Medulla oblongata (tissue), 1 donor: ENCODE data around the gene ACP4.
A peak's percentile ranks its signal among the peaks of the same experiment; 100 is the strongest.

Experiments
- DNase-seq: peaks from one replicate; pipeline ENCODE4 v3.0.0-alpha.2; 2015; ENCODE audit errors: extremely low spot score

The ACP4 gene

DNA sequence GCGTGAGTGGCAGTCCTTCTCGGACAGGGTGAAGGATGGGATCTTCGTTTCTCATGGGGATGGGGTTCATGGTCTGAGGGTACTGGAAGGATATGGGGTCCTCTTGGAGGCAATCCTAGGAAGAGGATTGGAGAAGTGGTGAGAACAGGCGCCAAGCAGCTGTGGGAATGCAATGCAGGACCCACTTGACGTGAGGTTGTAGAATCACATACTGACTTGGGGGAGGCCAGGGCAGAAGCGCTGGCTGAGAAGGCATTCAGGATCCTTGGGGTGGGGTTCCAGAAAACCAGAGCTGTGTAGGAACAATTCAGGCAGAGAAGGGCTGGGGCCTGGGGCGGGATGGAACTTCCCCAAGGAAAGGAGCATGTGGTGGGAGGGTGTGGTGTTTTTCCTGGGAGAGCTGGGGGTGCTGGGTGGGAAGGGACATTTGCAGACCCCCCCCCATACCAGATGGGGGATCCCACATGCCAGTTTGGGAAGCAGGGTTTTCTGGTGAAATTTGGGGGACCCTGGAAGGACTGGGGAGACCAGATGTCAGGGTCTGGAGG is 32.5 kb downstream of the ACP4 start:
- DNase-seq = no peak

DNA sequence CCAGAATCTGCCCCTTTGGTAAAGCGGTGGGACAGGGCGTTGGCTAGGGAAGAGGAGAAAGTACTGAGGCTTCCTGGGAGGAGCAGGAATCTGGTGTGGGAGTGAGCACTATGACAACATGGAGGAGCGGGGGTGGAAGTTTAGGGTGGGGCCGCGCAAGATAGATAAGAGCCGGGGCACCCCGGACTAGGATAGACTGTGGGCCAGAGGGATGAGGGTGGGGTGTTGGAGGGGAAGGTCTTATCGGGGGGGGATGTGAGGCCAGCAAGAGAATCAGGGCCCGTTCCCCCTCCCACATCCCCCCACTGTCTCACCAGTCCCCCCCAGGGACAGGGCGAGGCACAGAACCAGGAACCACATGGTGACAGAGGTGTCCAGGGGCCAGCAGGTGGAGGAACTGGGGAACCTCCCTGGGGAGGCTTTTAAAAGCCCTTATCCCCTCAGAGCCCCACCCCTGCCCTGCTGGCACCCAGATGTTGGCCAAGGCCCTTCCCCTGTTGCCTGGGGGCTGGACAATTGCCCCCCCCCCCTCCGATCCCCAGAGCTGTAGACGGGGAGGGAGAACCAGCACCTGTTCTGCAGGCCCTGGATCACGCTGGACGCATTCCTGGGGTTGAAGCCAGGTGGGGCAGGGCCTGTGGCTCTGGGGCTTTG is 33.3 kb downstream of the ACP4 start, which contains the start of gene KLK1:
KLK1 (minus strand) TSS at position 399 of the 654 bp plus-strand sequence; CDS start at position 360, 39 bp downstream.
- no peak for DNase-seq

DNA sequence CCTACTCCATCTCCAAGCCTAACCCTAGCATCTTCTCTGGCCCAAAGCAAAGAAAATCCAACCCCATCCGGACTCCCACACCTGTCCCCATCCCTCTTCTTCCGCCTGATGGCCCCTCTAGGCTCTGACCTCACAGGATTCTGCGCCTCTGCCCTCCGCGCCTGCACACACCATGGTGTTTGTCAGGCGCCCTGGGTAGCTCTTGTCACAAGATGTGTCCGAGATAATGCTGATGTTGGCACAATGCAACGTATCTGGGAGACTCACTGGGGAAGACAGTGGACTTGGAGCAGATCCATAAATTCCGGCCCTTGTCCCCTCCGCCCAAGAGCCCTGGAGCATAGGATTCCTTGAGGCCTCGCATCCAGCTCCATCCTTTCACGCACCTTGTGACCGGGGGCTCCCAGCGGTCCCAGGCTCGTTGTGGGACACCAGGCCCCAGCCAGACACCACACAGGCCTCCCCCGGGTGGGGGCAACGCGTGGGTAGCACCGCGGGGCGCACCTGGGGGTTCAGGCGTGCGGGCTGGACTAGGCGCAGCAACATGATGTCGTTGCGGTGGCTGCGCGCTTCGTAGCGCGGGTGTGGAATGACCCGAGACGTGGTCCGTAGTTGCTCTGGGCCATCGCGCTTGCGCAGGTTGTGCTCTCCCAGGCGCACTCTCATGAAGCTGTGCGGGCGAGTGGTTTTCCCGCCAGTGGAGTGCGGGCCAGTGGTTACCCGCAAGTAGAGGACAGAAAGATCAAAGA is 36.5 kb downstream of the ACP4 start:
- no peak for DNase-seq

DNA sequence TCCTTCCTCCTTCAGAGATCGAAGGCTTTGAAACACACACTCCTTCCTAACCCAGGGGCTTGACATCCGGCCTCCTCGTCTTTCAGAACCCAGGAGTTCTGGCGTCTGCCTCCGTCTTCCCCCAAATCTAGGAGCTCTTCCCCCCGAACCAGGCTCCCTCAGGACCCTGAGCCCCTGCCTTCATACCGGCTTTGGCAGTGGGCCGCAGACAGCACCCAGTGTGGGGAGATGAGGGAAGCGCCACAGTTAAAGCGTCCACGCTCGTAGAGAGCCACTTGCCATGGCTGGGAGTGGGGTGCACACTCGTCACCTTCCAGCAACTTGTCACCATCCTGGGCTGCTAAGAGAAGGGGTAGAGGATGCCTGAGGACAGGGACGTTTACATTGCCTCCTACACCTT is 37.3 kb downstream of the ACP4 start:
- DNase-seq = no peak

DNA sequence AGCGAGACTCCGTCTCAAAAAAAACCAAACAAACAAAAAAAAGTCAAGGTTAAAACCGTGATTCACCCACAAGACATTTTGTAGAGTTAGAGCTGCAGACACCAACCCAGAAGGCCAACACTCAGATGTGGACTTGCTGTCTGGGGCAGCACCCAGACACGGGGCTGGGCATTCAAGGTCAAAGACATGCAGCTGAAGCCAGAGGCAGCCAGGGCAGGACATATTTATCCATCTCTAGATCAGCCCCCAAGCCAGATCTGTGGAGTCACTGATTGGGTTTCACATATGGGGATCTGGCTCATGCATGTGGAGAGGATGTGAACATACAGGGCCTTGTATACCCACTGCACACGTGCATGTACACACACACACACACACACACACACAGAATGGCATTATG is 39.6 kb downstream of the ACP4 start:
- no peak for DNase-seq

DNA sequence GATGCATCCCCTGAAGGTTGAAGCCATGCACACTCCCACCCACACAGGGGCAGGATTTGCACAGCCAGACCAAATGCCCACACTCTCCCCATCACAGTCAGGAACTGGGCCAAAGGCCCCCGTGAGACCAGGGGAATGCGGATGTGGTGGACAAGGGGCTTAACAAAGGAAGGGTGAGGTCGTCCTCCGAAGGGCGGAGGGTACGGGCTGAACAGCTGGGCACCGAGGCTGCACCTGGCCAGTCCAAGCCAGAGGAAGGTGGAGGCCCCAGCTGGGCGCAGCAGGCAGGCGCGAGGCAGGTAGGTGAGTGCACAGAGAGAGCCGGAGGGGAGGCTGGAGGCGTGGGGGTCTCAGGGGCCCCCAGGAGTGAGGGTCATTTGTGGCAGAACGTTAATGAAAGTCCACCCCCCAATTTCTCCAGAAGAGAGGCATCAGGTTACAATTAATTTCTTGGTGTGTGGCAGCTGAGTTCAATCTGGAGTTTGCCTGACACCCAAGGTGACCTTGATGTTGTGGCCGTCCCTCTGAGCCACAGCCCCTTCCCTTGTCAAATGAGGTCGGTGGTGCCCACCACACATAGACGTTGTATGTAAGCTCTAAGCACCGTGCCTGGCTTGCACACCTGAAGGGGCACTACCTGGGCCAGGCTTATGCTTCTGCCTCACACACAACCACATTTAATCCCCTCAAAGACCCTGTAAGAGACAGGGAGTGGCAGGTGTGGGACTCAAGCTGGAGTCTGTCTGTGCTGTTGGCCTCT is 40.2 kb downstream of the ACP4 start:
- no peak for DNase-seq

DNA sequence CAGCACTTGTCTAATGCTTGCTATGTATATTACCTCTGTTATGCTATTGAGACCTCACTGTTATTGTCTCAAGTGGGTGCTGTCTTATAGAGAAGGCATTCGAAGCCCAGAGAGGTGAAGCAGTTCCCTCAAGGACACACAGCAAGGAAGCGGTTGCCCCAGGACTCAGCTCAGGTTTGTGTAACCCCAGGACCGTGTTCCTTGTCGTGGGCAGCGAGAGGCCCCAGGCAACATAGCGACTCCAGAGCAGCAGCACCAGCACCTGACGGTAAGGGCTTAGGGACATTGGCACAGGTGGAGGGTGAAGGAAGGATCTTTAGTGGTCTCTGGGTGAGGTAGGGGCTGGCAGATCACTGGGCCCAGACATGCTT is 40.8 kb downstream of the ACP4 start:
- DNase-seq = no peak

DNA sequence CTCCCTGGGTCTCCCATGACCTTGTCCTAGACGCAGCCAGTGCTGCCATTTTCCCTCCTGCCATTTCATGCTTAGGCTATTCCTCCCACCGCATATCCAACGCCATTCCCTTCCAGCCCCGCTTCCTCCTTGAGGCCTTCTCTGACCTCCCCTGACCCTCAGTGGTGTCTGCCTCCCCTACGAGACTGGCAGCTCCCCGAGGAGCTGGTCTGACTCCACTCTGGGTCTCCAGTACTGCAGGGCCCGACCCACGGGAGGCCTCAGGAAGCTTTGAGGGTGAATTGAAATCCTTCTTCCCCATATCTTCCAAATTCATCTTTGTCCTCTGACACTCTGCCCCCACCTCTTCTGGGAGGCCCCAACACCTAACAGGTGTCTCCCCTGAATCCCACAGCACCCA is 42.5 kb downstream of the ACP4 start:
- no peak for DNase-seq

DNA sequence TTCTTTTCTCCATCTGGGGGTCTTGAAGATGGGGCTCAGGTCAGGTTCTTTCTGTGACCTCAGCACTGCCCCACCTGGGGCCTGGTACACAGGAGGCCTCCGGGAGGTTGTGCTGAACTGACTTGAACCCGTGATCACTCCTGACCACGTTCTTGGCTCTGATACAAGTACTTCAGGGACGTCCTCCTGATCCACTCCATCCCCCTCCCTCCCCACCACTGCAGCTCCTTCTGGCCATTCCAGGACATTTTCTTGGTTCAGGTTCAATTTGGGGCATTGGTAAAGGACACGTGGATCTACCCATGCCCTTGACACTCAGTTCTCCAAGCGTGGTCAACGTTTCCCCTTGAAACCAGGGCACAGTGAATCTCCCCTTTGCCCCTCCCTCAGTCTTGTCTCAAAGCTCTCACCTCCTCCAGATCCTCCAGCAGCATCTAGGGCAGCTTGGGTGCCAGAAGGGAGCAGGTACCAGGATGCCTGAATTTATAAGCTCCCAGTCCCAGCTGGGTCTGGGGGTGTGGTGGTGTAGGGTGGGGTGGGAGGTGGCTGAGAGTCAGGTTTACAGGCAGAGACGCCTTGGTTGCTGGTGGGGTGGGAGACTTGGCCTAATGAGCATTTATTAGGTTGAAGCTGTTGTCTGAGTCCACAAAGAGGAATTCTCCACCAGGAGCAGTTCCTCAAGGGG is 43.0 kb downstream of the ACP4 start, which contains the start of gene KLK15:
KLK15 (minus strand) TSS at position 458 of the 685 bp plus-strand sequence. CDS start 2,082 bp downstream, outside the sequence.
- no peak for DNase-seq

DNA sequence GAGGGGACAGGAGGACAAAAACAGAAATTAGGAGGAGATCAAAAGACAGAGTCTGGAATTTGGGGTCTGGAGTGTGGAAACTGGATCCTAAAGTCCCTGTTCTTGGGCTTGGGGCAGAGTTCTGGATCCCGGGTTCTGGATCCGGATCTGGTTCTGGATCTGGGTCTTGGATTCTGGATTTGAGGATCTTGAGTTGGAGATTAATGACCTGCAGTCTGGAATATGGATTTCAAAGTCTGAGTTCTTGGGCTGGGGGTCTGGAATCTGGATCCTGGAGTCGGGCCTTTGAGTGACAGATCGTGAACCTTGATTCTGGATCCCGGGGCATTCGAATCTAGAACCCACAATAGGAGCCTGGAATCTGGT is 43.6 kb downstream of the ACP4 start:
- no peak for DNase-seq

DNA sequence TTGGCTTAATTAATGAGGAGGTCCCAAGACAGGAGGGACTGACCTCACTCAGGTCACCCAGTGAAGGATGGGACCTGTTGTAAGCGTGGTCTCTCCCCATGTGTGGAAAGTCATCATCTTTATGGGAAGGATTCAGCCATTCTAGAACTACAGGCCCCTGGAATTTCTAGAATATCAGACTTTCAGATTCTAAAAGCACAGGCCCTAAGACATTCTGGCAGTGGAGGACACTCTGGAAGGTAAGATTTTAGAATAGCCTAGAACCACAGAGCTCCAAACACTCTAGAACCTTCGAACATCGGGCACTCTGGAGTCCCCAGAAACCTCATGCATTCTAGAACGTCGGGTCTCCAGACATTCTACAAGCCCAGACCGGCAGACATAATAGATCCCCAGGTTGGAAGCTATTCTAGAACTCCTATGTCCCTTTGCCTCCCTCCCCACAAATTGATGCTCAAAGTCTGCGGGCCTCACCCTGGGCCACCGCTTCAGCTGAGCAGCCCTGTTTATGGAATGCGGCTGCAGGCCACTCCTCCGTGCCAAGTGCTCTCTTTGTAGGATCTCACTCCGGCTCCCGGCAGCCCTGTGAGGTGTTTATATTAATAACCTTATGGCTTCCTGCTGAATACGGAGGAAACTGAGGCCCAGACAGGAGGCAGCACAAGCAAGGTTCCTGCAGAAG is 45.0 kb downstream of the ACP4 start:
- no peak for DNase-seq

DNA sequence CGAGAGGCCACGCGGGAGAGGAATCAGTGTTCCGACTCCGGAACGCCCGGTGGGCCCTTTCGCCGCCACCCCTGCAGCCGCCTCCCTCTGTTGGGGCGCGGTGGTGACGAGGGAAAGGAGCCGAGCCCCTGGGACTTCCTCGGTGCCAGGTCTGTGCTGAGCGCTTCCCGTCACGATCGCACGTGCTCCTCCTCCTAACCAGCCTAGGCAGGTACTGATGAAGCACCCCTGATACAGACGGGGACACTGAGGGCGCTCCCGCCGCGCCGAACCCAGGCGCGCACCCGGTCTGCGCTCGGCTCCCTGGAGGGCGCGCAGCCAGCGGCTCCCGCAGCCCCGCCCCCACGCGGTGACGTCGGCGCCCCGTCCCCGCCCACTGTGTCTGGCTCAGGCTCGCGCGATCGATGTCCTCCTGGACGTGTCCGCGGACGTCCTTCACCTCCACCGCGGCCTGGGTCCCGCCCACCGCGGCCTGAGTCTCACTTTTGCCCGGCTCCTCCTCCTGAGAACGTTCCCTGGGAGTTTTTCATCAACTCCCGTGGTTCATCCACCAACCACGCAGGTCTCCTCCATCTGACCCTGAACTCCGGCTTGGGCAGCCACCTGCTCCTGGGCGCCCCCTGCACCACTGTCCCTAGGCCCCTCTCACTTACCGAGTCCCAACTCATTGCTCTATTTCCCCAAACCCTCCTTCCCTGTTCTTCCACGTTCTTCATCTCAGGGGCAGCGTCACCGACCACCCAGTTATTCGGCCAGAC is 45.7 kb downstream of the ACP4 start:
- peak; percentile 30 for DNase-seq

DNA sequence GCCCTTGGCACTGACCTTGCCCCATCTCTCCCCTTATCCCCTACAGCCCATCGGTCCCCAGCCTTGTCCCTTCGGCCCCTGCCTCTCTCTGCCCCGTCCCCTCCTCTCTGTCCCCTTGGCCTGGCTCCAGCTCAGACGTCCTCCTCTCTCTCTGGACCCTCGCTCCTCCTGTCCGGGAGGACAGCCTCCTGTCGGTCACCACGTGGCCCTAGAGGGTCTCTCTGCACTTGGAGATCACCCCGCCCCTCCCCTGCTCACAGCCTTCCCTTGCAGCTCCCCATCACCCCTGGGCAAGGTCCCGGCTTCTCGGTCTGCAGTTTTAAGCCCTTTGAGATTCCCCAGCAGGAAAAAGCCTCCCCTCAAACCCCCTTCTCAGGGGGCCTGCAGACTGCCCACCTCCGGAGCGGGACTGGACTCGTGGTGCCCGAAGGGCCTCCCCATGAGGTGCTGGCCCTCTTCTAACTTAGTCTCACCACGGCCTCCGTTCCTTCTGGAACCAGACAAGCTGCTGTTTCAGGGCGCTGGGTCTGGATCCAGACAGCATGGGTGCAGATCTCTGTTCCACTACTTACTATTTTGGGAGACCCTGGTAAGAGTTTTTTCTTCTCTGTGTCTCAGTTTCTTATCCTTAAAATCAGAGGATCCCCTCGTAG is 46.5 kb downstream of the ACP4 start:
- no peak for DNase-seq

DNA sequence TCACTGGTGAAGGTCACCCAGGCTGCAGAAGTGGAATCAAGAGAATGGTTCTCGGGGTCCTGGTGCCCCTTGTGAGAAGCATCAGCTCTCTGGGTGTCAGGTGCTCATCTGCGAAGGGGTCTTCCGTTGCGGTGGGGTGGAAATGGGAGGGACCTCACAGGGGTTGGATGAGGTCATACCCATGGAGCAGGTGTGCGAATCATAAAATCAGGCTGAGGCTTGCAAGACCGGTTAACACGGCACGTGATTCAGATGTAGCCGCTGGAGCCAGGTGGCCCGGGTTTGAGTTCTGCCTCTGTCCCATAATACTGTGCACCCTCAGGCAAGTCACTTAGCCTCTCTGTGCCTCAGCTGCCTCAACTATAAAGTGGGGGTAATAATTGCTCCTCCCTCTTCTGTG is 47.1 kb downstream of the ACP4 start:
- no peak for DNase-seq

DNA sequence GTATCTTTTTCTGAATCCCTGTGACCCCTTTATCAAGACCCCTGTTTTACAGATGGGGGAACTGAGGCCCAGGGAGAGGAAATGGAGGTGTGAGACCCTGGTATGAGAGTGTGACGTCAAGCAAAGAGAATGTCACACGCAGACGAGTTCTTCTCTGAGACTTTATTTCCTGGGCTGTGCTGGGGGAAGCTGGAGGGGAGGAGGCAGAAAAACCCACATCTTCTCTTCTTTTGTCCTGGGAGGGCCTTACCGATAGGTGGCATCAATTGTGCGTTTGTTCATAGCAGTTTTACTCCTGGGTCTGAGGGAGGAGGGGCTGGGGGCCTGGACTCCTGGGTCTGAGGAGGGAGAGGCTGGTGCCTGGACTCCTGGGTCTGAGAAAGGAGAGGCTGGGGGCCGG is 48.0 kb downstream of the ACP4 start:
- DNase-seq = no peak

DNA sequence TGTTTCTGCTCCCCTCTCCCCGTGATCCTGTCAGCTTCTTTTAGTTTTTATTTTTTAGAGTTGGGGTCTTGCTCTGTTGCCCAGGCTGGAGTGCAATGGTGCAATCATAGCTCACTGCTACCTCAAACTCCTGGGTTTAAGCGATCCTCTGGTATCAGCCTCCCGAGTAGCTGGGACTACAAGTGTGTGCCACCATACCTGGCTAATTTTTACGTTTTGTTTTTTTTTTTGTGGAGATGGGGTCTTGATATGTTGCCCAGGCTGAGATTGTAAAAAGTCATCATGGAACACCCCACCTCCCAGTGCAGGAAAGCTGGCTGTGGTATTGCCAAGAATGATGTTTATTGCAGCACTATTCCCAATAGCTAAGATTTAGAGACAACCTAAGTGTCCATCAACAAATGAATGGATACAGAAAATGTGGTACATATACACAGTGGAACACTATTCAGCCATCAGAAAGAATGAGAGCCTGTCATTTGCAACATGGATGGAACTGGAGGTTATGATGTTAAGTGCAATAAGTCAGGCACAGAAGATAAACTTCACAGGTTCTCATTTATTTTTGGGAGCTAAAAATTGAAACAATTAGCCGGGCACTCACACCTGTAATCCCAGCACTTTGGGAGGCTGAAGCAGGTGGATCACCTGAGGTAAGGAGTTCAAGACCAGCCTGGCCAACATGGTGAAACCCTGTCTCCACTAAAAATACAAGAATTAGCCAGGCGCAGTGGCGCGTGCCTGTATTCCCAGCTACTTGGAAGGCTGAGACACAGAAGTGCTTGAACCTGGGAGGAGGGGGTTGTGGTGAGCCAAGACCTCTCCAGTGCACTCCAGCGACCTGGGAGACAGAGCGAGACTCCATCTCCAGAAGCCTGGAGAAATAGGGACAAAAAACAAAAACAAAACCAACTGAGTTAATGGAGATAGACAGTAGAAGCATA is 49.8 kb downstream of the ACP4 start:
- no peak for DNase-seq

DNA sequence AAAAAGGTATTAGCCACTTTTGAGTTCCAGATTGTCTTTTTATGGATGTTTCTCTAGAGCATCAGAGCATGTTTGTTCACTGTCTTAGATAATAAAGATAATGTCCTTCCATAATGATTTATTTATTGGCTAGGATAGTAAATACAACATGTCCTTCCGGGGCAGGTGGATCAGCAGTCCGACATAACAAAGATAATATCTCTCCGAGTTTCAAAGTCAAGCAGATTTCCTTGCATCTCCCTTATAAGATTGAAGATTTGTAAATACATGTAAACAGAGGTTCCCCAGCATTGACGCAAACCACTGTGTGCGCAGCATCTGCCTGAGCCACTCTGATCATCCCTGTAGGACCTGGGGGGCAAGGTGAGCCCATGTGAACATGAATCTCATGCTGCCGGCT is 51.9 kb downstream of the ACP4 start:
- no peak for DNase-seq

DNA sequence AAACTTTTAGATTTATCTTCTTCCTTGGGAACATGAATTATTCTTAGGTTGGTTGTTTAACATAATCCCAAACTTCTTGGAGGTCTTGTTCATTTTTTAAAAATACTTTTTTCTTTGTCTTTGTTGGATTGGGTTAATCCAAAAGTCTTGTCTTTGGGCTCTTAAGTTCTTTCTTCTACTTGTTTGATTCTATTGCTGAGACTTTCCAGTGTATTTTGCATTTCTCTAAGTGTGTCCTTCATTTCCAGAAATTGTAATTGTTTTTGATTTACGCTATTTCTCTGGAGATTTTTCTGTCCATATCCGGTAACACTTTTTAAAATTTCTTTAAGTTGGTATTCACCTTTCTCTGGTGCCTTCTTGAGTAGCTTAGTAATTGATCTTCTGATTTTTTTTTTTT is 53.0 kb downstream of the ACP4 start:
- DNase-seq = no peak

DNA sequence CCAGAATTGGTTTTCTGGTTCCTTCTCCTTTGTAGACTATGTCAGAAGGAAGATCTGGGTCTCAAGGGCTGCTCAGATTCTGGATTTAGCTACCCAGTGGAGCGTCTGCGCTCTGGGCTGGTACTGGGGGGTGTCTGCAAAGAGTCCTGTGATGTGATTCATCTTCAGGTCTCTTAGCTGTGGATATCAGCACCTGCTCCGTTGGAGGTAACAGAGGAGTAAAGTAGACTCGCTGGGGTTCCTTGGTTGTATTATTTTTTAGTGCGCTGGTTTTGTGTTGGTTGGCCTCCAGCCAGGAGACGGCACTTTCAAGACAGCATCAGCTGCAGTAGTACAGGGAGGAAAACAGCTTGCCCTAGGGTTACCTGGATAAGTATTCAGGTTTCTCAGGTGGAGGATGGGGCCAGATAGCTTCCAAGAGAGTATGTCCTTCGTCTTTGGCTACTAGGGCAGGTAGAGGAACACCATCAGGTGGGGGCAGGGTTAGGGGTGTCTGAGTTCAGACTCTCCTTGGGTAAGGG is 53.5 kb downstream of the ACP4 start:
- no peak for DNase-seq
